WTC11 (cell line): ENCODE data around the gene DOCK8. TPM values are rescaled to one million over a fixed set of nuclear protein-coding genes. Genes with fewer than 3 reads are reported as not detected.

Experiments
- ATAC-seq: fragments of 200-7000 bp; cut with Tn5 transposase; 2 replicates; pipeline ENCODE4 v1.10.0; 2021; ENCODE audit warnings: mild to moderate bottlenecking, moderate library complexity
- CTCF ChIA-PET: fragments of 300-600 bp; sonication (Branson Sonifier 250); formaldehyde crosslinking; loops from one replicate; lab custom pipeline; 2021; ENCODE audit warnings: antibody characterized with exemption; lab: Charles Lee
- POLR2A ChIA-PET: fragments of 350-600 bp; sonication (Branson Sonifier 250); formaldehyde crosslinking; loops from one replicate; lab custom pipeline; 2021; ENCODE audit warnings: antibody characterized with exemption; lab: Charles Lee
- DNase-seq: peaks from one replicate; pipeline ENCODE4 v3.0.0; 2021; ENCODE audit warnings: low spot score
- H3K27ac Mint-ChIP-seq: 2 replicates; pipeline ENCODE4 v1.8.0; 2021; ENCODE audit warnings: mixed read lengths
- H3K27me3 Mint-ChIP-seq: 2 replicates; pipeline ENCODE4 v1.8.0; 2021; ENCODE audit warnings: low read depth, mild to moderate bottlenecking, moderate library complexity, mixed read lengths
- H3K36me3 Mint-ChIP-seq: 2 replicates; pipeline ENCODE4 v1.8.0; 2021; ENCODE audit warnings: mixed read lengths
- H3K4me1 Mint-ChIP-seq: 2 replicates; pipeline ENCODE4 v1.8.0; 2022; ENCODE audit warnings: mixed read lengths
- H3K4me3 Mint-ChIP-seq: 2 replicates; pipeline ENCODE4 v1.8.0; 2021; ENCODE audit warnings: mild to moderate bottlenecking, moderate library complexity, mixed read lengths
- H3K9me3 Mint-ChIP-seq: 2 replicates; pipeline ENCODE4 v1.8.0; 2021; ENCODE audit warnings: mixed read lengths
- AFF4 ChIP-seq: sonication (generic); formaldehyde crosslinking; IDR thresholded peaks from 2 replicates; pipeline ENCODE4 v1.8.1; 2023; ENCODE audit warnings: mild to moderate bottlenecking, missing genetic modification reagents, borderline replicate concordance
- ARID4B ChIP-seq: sonication (generic); formaldehyde crosslinking; IDR thresholded peaks from 2 replicates; pipeline ENCODE4 v1.8.0; 2023; ENCODE audit warnings: missing genetic modification reagents, mild to moderate bottlenecking, borderline replicate concordance
- ATF1 ChIP-seq: sonication (generic); formaldehyde crosslinking; IDR thresholded peaks from 2 replicates; pipeline ENCODE4 v1.8.1; 2023; ENCODE audit warnings: mild to moderate bottlenecking, moderate library complexity, missing genetic modification reagents
- ATF2 ChIP-seq: sonication (generic); formaldehyde crosslinking; IDR thresholded peaks from 2 replicates; pipeline ENCODE4 v1.8.1; 2022; ENCODE audit warnings: low read depth, missing genetic modification reagents, borderline replicate concordance
- CDX4 ChIP-seq: fragments of 250-450 bp; sonication (Bioruptor Pico); IDR thresholded peaks from 2 replicates; pipeline ENCODE4 v1.9.0; 2021; ENCODE audit warnings: moderate library complexity, mild to moderate bottlenecking, inconsistent platforms, borderline replicate concordance
- CREM ChIP-seq: sonication (generic); formaldehyde crosslinking; IDR thresholded peaks from 2 replicates; pipeline ENCODE4 v1.8.1; 2022; ENCODE audit warnings: mild to moderate bottlenecking, missing genetic modification reagents, moderate library complexity
- E2F1 ChIP-seq: sonication (generic); formaldehyde crosslinking; IDR thresholded peaks from 2 replicates; pipeline ENCODE4 v1.8.0; 2022; ENCODE audit warnings: mild to moderate bottlenecking, missing genetic modification reagents
- EMX1 ChIP-seq: fragments of 250-450 bp; sonication (Bioruptor Pico); IDR thresholded peaks from 2 replicates; pipeline ENCODE4 v1.8.0; 2021; ENCODE audit warnings: mild to moderate bottlenecking
- FOXP1 ChIP-seq: sonication (generic); formaldehyde crosslinking; IDR thresholded peaks from 2 replicates; pipeline ENCODE4 v1.8.0; 2022; ENCODE audit warnings: missing genetic modification reagents, mild to moderate bottlenecking, moderate library complexity, borderline replicate concordance
- GTF2I ChIP-seq: fragments of 250-450 bp; sonication (Bioruptor Pico); conservative IDR thresholded peaks from 2 replicates; pipeline ENCODE4 v1.4.0; 2021; ENCODE audit warnings: mild to moderate bottlenecking
- IRF1 ChIP-seq: sonication (generic); formaldehyde crosslinking; IDR thresholded peaks from 2 replicates; pipeline ENCODE4 v1.8.0; 2023; ENCODE audit warnings: missing genetic modification reagents
- IRF2 ChIP-seq: sonication (generic); formaldehyde crosslinking; IDR thresholded peaks from 2 replicates; pipeline ENCODE4 v1.8.0; 2022; ENCODE audit warnings: low read depth, missing genetic modification reagents, borderline replicate concordance
- MLX ChIP-seq: sonication (generic); formaldehyde crosslinking; IDR thresholded peaks from 2 replicates; pipeline ENCODE4 v1.8.1; 2023; ENCODE audit warnings: mild to moderate bottlenecking, missing genetic modification reagents, moderate library complexity
- OVOL2 ChIP-seq: fragments of 250-450 bp; sonication (Bioruptor Pico); IDR thresholded peaks from 2 replicates; pipeline ENCODE4 v1.9.0; 2021; ENCODE audit warnings: mild to moderate bottlenecking, borderline replicate concordance
- TCF7 ChIP-seq: sonication (generic); formaldehyde crosslinking; IDR thresholded peaks from 2 replicates; pipeline ENCODE4 v1.8.0; 2022; ENCODE audit warnings: mild to moderate bottlenecking, low read depth, missing genetic modification reagents, moderate library complexity
- ZBTB21 ChIP-seq: sonication (generic); formaldehyde crosslinking; IDR thresholded peaks from 2 replicates; pipeline ENCODE4 v1.8.1; 2023; ENCODE audit warnings: mild to moderate bottlenecking, missing genetic modification reagents, borderline replicate concordance
- ZBTB43 ChIP-seq: sonication (generic); formaldehyde crosslinking; IDR thresholded peaks from 2 replicates; pipeline ENCODE4 v1.8.1; 2023; ENCODE audit warnings: mild to moderate bottlenecking, missing genetic modification reagents
- ZNF416 ChIP-seq: fragments of 250-450 bp; sonication (Bioruptor Pico); IDR thresholded peaks from 2 replicates; pipeline ENCODE4 v1.9.0; 2021; ENCODE audit warnings: mild to moderate bottlenecking, inconsistent platforms
- ZSCAN18 ChIP-seq: fragments of 250-450 bp; sonication (Bioruptor Pico); IDR thresholded peaks from 2 replicates; pipeline ENCODE4 v2.1.2; 2022; ENCODE audit warnings: mild to moderate bottlenecking, moderate library complexity
- total RNA-seq: library from RNA; stranded (reverse); gene quantifications from 3 replicates; pipeline ENCODE4 v1.2.3, GENCODE V29; 2021

The DOCK8 gene
- total RNA-seq, 1 experiment from 2014 or later: 3.2 TPM

- ATAC-seq (no peak), DNase-seq (no peak)
- H3K4me3 Mint-ChIP-seq: no peak overlapping the region
- TF ChIP-seq GTF2I (CRISPR knock-in tag): no peak
- TF ChIP-seq CDX4 (CRISPR knock-in tag): no peak
- no peak for TF ChIP-seq IRF1 (CRISPR knock-in tag)
- no peak for TF ChIP-seq ZSCAN18 (CRISPR knock-in tag)
- no peak for TF ChIP-seq TCF7 (CRISPR knock-in tag)
- no peak for TF ChIP-seq EMX1 (CRISPR knock-in tag)
- TF ChIP-seq CREM (CRISPR knock-in tag): no peak
- no peak for TF ChIP-seq FOXP1 (CRISPR knock-in tag)
- no peak for TF ChIP-seq ZNF416 (CRISPR knock-in tag)
- TF ChIP-seq OVOL2 (CRISPR knock-in tag): no peak
- no peak for TF ChIP-seq AFF4 (CRISPR knock-in tag)
- TF ChIP-seq ATF1: no peak
- no peak for TF ChIP-seq ZBTB21 (CRISPR knock-in tag)
- no peak for TF ChIP-seq ZBTB43 (CRISPR knock-in tag)
- no peak for TF ChIP-seq ATF2 (CRISPR knock-in tag)
- TF ChIP-seq E2F1 (CRISPR knock-in tag): no peak
- TF ChIP-seq MLX (CRISPR knock-in tag): no peak
- no peak for TF ChIP-seq ARID4B
- no peak for TF ChIP-seq IRF2 (CRISPR knock-in tag)
- peaks cover 26% of the 10 kb centered on the region for H3K36me3 Mint-ChIP-seq
- ChIA-PET CTCF (interaction anchor here (0.7 kb wide), 1 partner anchor 147 kb away, joined by 3 read pairs; no protein-coding TSS in a partner anchor), POLR2A (no interaction called here)
- H3K27me3 Mint-ChIP-seq: no peaks in the 10 kb centered on the region
- H3K4me1 Mint-ChIP-seq: peaks cover 6% of the 10 kb centered on the region
- H3K9me3 Mint-ChIP-seq: peaks cover 10% of the 10 kb centered on the region
- H3K27ac Mint-ChIP-seq: no peak overlapping the region
Measured at GRCh38 chr9:479304-479970, 264.8 kb downstream of the DOCK8 start.
